Measurements from ENCODE around the gene ENDOU.

DNA sequence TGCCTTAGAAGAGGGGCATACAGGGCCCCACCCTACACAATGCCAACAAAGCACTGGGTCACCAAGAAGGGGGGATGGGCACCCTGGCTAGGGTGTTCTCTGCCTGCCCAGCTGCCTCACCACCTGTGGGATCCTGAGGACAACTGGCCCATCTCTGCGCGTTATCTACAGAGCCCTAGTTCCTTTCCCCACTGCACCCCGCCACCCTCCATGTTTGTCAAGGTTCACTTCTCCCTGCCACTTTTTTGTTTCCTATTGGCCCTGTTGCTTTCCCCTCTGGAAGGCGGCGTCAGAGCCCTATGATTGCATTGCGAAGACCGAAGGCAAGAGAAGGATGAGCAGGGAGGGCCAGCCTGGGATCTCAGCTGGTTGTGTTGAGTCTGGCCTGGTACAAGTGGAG, 49.4 kb upstream of the ENDOU start:
- TF ChIP-seq CTCF (conservative IDR thresholded peaks at IDR 0.05; ENCODE audit: low read depth, low read length) (no peak), EZH2phosphoT487 (IDR thresholded peaks at IDR 0.05; ENCODE audit: borderline replicate concordance, low read length) (no peak)

All from PC-3 (cell line).